Measurements from ENCODE around the gene HHATL.

Gene HHATL

DNA sequence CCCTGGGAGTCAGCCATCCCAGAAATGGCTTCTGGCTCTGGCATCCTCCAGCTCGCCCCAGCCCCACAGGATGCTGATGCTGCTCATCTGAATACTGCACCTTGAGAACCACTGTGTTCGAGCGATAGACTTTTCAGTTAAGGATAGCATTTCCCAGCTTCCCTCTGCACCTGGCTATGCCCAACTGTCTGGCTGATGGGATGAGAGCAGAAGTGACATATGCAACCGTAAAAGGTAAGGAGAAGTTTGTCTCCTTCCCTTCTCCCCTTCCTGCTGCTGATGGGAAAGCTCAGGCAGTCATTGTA, 9.7 kb upstream of the HHATL start:
- DNase-seq: no peak

- DNase-seq: no peak
Measured at GRCh38 chr3:42711491-42712343, 9.1 kb upstream of the HHATL start.

- DNase-seq: no peak
Measured at GRCh38 chr3:42710323-42711021, 7.9 kb upstream of the HHATL start.

GRCh38 chr3:42709621-42710020, 7.0 kb upstream of the HHATL start:
- DNase-seq: no peak

GRCh38 chr3:42708611-42709151, 6.1 kb upstream of the HHATL start:
- DNase-seq: no peak

GRCh38 chr3:42707620-42708355, 5.2 kb upstream of the HHATL start:
- DNase-seq: no peak

DNA sequence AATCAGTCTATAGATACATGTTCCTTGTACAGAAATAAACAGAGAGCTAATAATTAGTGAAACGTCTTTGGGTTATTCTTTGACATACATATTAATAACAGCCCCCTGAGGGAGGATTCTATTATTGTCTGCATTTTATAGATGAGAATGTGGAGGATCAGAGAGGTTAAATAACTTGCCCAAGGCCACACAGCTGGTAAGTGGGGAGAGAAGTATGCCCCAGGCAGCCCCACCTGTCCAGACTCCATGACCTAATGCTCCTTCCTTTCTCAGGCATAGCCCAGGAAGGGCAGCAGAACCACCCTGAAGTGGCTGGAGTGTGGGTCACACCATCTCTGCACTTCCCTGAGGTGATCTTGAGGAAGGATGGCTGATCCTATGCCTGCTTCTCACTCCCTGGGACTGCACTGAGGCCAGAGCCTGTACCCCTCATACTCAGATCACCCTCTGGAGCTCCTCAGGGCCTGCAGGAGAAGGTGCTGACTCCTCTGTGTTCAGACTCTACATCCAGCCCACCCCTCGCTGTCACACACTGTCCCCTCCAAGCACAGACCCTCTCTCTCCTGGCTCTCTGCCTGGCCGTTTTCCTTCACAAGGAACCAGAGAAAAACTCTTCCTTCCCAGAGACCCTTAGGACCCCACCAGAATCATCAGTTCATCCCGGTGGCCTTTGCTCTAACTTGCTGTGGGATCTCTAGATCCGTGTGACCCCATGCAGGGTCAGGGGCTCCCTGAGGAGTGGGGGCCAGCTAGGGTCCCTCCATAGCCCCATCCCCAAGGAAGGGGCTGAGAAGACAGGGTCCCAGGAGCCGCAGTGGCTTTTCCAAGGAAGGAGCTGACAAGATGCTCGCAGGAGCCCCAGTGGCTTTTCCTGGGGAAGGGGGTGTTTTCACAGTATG, 4.4 kb upstream of the HHATL start:
- no peak for DNase-seq

DNA sequence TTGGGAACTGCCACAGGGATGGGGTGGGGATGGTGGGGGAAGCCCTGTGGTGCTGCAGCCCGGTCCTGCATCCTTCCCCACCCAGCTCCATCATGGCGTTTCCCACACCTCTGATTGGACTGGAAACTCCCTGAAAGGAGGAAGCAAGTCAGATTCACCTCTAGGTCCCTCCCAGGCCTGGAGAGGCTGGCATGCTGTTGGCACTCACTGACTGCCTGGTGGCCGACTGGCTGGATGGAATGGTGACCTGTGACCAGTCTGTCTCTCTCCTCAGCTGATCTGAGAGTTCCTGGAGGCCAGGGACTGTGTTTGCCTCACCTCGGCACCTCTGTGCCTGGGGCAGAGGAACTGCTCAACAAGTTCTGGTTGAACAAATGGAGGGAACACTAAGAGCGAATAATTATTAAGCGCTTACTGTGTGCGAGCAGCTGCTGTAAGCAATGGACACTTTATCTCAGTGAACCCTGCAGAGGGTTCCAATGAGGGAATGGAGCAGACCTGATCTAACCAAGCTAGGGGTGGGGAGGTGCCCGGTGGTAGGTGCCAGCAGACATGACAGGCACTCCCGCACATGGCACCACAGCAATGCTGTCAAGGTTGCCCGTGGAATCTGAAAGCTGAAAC, 3.5 kb upstream of the HHATL start:
- DNase-seq: no peak

DNA sequence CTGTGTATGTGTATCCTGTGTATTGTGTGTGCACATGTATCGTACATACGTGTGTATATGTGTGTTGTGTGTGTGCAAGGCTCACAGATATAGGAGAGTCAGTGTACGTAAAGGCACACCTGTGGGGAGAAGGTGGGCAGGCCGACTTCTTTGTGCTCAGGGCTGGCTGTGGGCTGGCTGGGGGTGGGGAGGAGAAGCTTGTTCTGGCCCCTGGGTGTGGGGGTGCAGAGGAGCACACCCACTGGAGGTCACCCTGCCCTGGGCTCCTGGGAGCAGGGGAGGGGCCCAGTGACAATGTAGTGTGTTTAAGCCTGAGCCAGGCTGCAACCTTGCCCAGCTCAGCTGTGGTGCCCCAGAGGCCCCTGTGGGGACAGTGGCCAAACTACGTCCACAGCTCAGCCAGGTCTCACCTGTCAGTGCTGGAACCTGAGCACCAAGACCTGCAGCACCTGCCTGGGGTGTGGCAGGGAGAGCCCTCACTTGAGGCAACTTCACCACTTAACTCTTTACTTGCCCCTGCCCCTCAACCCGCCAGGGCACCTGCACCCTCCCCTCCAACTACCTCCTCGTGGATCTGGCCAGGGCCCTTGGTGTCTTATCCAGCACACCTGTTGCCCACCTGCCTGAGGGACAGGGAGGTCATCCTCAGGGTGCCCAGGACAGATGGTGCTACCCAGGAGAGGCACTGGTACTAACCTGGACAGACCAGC, 2.6 kb upstream of the HHATL start:
- DNase-seq: no peak

- no peak for DNase-seq
Measured at GRCh38 chr3:42704136-42704841, 1.7 kb upstream of the HHATL start.

DNA sequence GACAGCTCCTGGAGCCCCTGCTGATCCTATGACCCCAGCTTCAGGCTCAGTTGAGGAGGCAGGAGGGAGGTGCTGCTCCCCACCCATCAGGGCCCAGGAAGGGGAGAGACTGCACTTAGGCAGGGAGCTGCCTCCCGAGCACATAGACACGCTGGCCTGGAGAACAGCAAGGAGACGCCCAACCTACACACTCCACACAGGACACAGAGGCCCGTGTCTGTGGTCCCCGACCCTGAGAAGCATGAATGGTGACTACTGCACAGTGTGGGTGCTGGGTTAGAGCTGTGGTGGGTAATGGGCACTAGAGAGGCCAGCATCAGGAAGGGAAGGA, 1.1 kb upstream of the HHATL start:
- no peak for DNase-seq

- no peak for DNase-seq
Measured at GRCh38 chr3:42702982-42703694, 540 bp upstream of the HHATL start.

GRCh38 chr3:42701371-42702065, 1.1 kb downstream of the HHATL start:
- DNase-seq: no peak

- no peak for DNase-seq
Measured at GRCh38 chr3:42700366-42701288, 2.0 kb downstream of the HHATL start.

GRCh38 chr3:42699511-42699971, 3.1 kb downstream of the HHATL start:
- no peak for DNase-seq

DNA sequence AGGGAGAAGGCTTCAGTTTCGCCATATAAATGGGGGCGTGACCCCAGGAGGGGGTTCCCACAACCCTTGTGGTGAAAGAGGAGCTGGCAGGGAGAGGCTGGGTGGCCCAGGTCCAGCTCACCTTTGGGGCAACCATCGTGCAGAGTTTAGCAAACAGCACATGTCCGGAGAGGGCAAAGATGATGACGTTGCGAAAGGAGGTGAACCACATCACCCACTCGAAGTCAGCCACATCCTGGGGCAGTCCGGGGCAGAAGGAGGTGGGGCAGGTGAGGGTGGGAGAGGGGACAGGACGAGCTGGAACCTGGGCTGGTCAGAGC, 3.7 kb downstream of the HHATL start:
- no peak for DNase-seq

- DNase-seq: no peak
Measured at GRCh38 chr3:42698216-42698910, 4.2 kb downstream of the HHATL start.
